Activated effector memory CD4-positive, alpha-beta T cell treated with Interleukin-2 at 50 U/mL for 16 hours (primary cell): ENCODE data around the gene ATP2A1.
"Not testable (repeated sequence)": the region's sequence is repeated elsewhere in the genome, so short reads cannot be mapped to it uniquely, and the experiment has no call there.

Experiments
- DNase-seq: peaks from one replicate; pipeline ENCODE4 v3.0.0-alpha.2; 2020

Gene ATP2A1

DNA sequence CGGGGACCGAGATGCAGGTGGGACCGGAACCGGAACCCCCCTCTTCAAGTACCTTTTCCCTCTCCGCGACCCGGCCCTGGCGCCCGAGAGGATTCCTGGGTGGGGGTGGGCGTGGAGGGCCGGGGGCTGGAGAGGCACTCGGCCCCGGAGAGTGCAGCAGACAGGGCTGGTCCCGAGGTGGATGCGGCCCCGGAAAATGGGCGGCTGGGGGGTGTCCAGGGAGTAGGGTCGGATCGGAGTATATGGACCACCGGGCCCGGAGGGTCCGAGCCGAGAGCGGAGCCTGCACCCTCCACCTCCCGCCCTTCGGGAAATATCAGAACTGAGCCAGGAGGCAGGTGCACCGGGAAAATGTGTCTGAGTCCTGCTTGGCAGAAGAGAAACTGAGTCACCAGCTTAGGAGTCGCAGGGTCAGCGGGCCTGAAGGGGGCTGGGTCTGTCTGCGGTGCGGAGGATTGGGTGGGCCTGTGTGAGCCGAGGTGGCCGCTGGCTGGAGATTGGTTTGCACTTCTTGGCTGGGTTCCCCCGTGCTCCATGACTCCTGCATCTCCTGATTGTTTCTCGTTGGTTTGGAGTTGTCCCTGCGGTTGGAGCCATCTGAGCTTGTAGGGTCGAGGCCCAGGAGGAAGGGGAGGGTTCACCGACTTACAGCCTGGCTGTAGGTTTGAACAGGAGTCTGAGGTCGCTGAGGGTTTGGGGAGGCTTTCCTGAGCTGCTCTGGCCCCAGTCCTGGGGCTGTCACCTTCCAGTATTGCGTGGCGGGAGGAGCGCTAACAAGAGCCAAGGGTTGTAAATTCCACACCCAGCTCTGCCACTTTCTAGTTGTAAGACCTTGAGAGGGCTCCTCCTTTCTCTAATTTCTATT lies 14.1 kb upstream of the ATP2A1 start:
- DNase-seq, result no peak

GRCh38 chr16:28865001-28865688 lies 13.1 kb upstream of the ATP2A1 start:
- no peak for DNase-seq

- no peak for DNase-seq
These were observed 12.4 kb upstream of the ATP2A1 start for GRCh38 chr16:28865722-28866453.

GRCh38 chr16:28866454-28866804 lies 11.9 kb upstream of the ATP2A1 start:
- DNase-seq, result no peak

GRCh38 chr16:28867241-28867640 lies 11.0 kb upstream of the ATP2A1 start:
- no peak for DNase-seq

DNA sequence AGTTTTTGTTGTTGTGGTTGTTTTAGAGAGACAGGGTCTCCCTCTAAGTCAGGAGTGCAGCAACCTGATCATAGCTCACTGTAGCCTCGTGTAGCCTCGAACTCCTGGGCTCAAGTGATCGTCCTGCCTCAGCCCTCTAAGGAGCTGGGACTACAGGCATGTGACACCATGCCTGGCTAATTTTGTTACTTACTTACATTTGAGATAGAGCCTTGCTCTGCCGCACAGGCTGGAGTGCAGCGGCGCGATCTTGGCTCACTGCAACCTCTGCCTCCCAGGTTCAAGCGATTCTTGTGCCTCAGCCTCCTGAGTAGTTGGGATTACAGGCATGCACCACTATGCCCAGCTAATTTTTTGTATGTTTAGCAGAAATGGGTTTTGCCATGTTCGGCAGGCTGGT lies 10.6 kb upstream of the ATP2A1 start:
- not testable (repeated sequence) for DNase-seq

- no peak for DNase-seq
These were observed 9.1 kb upstream of the ATP2A1 start for GRCh38 chr16:28869201-28869600.

GRCh38 chr16:28872952-28873351 lies 5.3 kb upstream of the ATP2A1 start:
- no peak for DNase-seq

DNA sequence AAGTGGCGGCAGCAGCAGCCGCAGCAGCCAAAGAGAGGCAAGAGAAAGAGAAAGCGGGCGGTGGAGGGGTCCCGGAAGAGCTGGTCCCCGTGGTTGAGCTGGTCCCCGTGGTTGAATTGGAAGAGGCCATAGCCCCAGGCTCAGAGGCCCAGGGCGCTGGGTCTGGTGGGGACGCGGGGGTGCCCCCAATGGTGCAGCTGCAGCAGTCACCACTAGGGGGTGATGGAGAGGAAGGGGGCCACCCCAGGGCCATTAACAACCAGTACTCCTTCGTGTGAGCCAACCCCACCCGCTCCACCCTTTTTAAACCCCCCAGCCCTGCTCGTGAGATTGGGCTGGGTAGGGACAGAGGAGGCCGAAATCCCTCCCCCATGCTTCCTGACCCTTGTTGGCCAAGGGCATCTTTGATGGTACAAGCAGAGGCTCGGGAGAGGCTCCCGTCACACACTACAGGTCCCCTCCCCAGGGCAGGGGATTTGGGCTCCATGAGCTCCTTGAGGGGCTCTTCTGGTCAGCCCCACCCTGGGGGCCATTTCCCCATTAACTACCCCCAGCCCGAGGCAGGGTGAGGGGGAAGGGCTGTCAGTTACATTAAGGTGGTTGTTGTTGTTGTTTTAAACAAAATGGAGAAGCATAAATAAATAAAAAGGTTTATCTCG lies 4.6 kb upstream of the ATP2A1 start:
- peak; percentile 31 for DNase-seq

DNA sequence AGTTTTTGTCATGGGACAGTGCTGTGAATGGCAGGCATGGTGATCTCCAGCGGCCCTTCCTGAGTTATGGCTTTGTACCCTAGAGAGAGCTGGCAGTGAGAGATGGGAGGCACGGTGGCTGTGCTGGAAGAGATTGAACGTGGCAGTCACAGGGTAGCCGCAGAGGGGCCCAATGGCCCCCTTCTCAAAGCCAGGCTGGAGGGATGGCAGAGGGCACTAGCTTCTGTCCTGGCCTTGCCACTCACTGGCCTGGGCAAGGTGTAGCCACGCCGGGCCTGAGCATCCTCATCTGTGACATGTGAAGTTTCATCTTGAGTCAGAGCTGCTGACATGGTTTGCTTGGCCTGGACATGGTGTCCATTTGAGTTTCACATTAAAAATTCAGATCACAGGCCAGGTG lies 3.9 kb upstream of the ATP2A1 start:
- no peak for DNase-seq

GRCh38 chr16:28875134-28876018 lies 2.9 kb upstream of the ATP2A1 start:
- DNase-seq, result no peak

GRCh38 chr16:28876019-28876659 lies 2.1 kb upstream of the ATP2A1 start:
- no peak for DNase-seq

- no peak for DNase-seq
These were observed 1.2 kb upstream of the ATP2A1 start for GRCh38 chr16:28876973-28877654.

GRCh38 chr16:28877655-28878000 lies 660 bp upstream of the ATP2A1 start:
- DNase-seq, result no peak

- no peak for DNase-seq
These were observed 1.1 kb downstream of the ATP2A1 start for GRCh38 chr16:28879261-28879840.

DNA sequence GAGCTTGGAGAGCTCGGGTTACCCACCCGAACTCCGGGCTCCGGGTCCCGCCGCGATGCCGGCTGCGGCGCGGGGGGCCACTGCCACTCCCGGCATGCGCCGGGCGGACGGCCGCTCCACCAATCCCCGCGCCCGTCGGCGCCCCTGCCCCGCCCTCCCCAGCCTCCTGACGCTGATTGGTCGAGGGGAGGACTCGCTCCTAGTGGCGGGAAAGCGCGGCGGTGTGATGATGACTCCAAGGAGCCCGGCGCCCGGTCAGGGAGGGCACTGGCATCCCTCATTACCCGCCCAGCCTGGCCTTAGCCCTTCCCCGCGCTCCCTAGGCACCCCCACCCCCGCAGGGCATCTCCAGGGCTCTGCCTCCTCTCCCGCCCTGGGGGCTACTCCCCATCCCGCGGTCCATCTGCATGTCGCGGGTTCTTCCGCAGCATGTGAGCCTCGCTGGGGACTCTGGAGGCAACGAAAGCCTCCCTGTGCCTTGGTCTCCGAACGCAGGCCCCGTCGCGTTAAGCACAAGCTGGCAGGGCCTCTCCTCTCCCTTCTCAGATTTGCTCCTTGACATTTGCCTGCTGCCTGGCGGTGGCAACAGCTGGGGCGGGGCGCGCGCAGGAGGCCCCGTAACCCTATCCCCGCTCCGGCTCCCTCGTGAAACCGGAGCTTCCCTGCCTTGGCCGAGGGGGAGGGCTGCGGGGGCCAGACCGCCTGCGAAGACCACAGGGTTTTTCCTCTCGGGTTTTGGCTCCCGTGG lies 1.7 kb downstream of the ATP2A1 start:
- DNase-seq, result peak; percentile 86

DNA sequence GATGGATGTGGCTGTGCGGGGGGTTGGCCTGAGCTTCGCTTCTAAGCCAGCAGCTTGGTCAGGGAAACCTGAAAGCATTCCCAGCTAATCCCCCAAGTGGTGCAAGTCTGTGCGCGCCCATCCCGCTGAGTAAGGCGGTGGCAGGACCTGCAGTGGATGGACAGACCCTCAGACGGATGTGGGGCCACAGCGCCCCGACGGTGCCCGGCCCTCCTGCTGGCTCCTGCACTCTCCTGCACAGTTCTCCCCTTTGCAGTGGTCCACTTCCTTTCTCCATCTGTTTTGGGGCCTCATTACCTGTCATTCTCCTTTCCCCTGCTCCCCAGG lies 2.3 kb downstream of the ATP2A1 start:
- DNase-seq, result no peak

GRCh38 chr16:28880955-28881354 lies 2.7 kb downstream of the ATP2A1 start:
- no peak for DNase-seq

DNA sequence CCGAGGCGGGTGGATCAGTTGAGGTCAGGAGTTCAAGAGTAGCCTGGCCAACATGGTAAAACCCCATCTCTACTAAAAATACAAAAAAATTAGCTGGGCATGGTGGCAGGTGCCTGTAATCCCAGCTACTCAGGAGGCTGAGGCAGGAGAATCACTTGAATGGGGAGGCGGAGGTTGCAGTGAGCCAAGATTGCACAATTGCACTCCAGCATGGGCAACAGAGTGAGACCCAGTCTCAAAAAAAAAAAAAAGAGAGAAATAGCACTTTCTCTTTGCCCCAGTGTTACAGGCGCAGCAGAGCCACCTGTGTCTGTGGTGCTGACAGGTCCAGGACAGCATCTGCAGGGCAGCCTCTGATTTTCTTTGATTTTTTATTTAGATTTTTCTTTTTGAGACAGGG lies 3.3 kb downstream of the ATP2A1 start:
- not testable (repeated sequence) for DNase-seq

GRCh38 chr16:28882551-28883160 lies 4.4 kb downstream of the ATP2A1 start:
- no peak for DNase-seq
